ENCODE results near the gene TBC1D22A. TPM values are rescaled to one million over a fixed set of nuclear protein-coding genes. Genes with fewer than 3 reads are reported as not detected.

The TBC1D22A gene
- total RNA-seq, 6 donors from 2014 or later = 27.1 to 48.2 (median 35.3) TPM

DNA sequence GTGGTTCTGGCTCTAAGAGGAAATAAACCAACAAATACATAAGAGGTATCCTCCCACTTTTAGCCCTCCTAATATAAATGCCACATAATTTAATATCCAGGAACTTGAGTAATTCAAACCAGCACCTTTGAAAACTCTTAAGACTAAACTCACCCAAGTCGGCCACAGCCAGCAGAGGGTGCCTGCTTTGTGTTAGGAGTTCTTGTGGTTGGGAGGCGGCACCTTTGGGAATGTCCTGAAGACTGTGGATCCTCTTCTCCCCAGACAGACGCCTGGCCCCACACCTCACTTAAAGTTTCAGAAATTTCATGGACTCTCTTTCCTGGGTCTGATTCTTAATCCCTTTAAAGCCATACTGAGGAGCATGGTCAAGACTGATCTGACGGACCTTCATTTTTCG lies 169.0 kb downstream of the TBC1D22A start:
- peaks cover 15 to 21% (median 18%) of the 10 kb centered on the region in 4 donors for H3K4me1 ChIP-seq

DNA sequence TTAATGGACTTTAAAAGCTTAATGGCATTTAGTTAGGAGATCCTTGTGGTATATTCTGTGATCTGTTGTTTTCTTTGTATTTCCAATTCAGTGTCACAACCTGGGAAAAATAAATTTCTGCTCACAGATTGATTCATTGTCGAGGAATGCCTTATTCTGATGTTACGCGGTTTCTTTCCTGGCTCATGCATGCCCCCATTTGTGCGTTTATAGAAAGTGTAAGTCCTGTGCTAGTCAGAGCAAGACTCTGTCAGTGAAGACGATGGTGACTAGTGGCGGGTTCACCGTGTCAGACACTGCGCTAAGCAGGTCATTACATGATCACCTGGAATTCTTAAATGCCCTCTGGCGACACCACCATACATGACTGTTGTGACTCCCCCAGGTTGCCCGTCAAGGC lies 169.4 kb downstream of the TBC1D22A start:
- WGBS, 2 donors = 96 to 98% methylated on average over 10 of the region's 10 CpGs
- DNase-seq = no peak
- no peaks in the 10 kb centered on the region for H3K27me3 ChIP-seq
- no peaks in the 10 kb centered on the region for H3K36me3 ChIP-seq
- no peak overlapping the region for H3K4me3 ChIP-seq
- TF ChIP-seq CTCF (IDR thresholded peaks at IDR 0.05) (no peak), EP300 (IDR thresholded peaks at IDR 0.05) (no peak), POLR2A (IDR thresholded peaks at IDR 0.05) (no peak), POLR2AphosphoS5 (IDR thresholded peaks at IDR 0.05) (no peak)
- no peak overlapping the region for H3K27ac ChIP-seq
- peaks cover 19 to 23% (median 20%) of the 10 kb centered on the region in 4 donors for H3K4me1 ChIP-seq
- no peak for ATAC-seq (ENCODE audit: low FRiP score in 2 of 2)
- no peaks in the 10 kb centered on the region for H3K9me3 ChIP-seq

More for the DNA sequence above, 169.0 kb downstream of the TBC1D22A start:
- TF ChIP-seq POLR2AphosphoS5 (IDR thresholded peaks at IDR 0.05) (no peak), POLR2A (IDR thresholded peaks at IDR 0.05) (no peak), CTCF (IDR thresholded peaks at IDR 0.05) (no peak), EP300 (IDR thresholded peaks at IDR 0.05) (no peak)
- no peaks in the 10 kb centered on the region for H3K9me3 ChIP-seq
- no peak overlapping the region for H3K27ac ChIP-seq
- no peak overlapping the region for H3K4me3 ChIP-seq
- ATAC-seq (ENCODE audit: low FRiP score in 2 of 2) (no peak), DNase-seq (no peak)
- H3K27me3 ChIP-seq = no peaks in the 10 kb centered on the region
- WGBS, 2 donors = 80 to 83% methylated on average over 5 of the region's 5 CpGs
- H3K36me3 ChIP-seq = no peaks in the 10 kb centered on the region

GRCh38 chr22:46933040-46933930 lies 170.8 kb downstream of the TBC1D22A start:
- Histone ChIP-seq H3K27ac (no peak overlapping the region), H3K27me3 (no peaks in the 10 kb centered on the region), H3K4me3 (no peak overlapping the region), H3K36me3 (no peaks in the 10 kb centered on the region), H3K4me1 (peaks cover 19 to 23% (median 22%) of the 10 kb centered on the region in 4 donors), H3K9me3 (no peaks in the 10 kb centered on the region)
- ATAC-seq (ENCODE audit: low FRiP score in 2 of 2) = no peak
- WGBS, 2 donors = 89 to 94% methylated on average over 11 of the region's 11 CpGs
- TF ChIP-seq EP300 (IDR thresholded peaks at IDR 0.05) (no peak), CTCF (IDR thresholded peaks at IDR 0.05) (no peak), POLR2A (IDR thresholded peaks at IDR 0.05) (no peak), POLR2AphosphoS5 (IDR thresholded peaks at IDR 0.05) (no peak)
- DNase-seq = no peak

GRCh38 chr22:46934172-46934745 lies 171.8 kb downstream of the TBC1D22A start:
- H3K27me3 ChIP-seq = no peaks in the 10 kb centered on the region
- no peak for ATAC-seq (ENCODE audit: low FRiP score in 2 of 2)
- DNase-seq = no peak
- 94 to 95% methylated on average over 14 of the region's 14 CpGs for WGBS, 2 donors
- no peak overlapping the region for H3K4me3 ChIP-seq
- no peaks in the 10 kb centered on the region for H3K36me3 ChIP-seq
- H3K4me1 ChIP-seq = peaks cover 19 to 23% (median 22%) of the 10 kb centered on the region in 4 donors
- TF ChIP-seq EP300 (IDR thresholded peaks at IDR 0.05) (no peak), CTCF (IDR thresholded peaks at IDR 0.05) (no peak), POLR2A (IDR thresholded peaks at IDR 0.05) (no peak), POLR2AphosphoS5 (IDR thresholded peaks at IDR 0.05) (no peak)
- H3K27ac ChIP-seq = peak overlapping the region in 1 of 4 donors; percentile 60
- H3K9me3 ChIP-seq = no peaks in the 10 kb centered on the region

All from upper lobe of left lung (tissue), 6 donors.